ENCODE measurements around the gene TENM4. TPM values are rescaled to one million over a fixed set of nuclear protein-coding genes. Genes with fewer than 3 reads are reported as not detected.

TENM4 gene
- total and polyA plus RNA-seq, 2 of the 8 experiments (the other 6 are each of a cell fraction or from before 2014, with no cell fraction given), result 3.5 to 7.2 TPM

DNA sequence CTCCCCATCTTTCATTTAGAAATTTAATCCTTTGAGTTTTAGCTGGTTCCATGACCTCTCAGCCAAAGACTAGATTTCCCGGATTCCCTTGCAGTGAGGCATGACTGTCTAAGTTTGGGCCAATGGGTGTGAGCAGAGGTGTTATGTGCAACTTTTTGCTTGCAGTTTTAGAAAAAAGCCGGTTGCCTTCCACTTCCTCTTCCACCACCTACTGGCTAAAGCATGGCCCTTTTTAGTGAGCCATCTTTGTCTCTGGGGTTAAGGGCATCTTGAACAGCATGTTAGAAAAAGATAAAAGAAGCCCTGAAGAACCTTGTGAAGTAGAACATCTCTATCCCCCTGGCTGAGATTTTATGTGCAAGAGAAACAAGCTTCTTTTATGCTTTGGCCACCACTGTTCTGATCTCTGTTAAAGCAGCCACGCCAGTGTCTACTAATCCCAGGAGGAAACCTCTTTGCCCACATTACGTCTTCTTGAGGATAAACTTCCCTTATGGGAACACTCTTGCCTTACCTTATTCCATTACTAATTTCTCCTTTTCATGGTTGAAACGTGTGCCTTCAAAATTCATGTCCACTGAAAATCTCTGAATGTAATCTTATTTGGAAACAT lies 279.9 kb downstream of the TENM4 start:
- Histone ChIP-seq H2BK5ac (ENCODE audit: low read depth, low read length) (no peak overlapping the region), H3K4me1 (replicated peaks in 1 of 4; ENCODE audit: control insufficient read depth in 3 of 4, insufficient read depth in 4 of 4, low read length in 3 of 4) (no peaks in the 10 kb centered on the region), H3K18ac (ENCODE audit: extremely low read depth, low read length) (no peak overlapping the region), H4K91ac (replicated peaks; ENCODE audit: insufficient read length, low read length) (no peak overlapping the region), H4K8ac (ENCODE audit: extremely low read depth, insufficient read depth, low read length) (no peak overlapping the region), H2BK12ac (ENCODE audit: low read depth, low read length) (no peak overlapping the region), H2AK5ac (ENCODE audit: low read depth, low read length) (no peak overlapping the region), H3K79me2 (ENCODE audit: control insufficient read depth in 1 of 2, insufficient read depth in 2 of 2, low read length in 2 of 2) (no peaks in the 10 kb centered on the region), H3K4ac (replicated peaks; ENCODE audit: insufficient read length, low read depth, low read length) (no peak overlapping the region), H3K36me3 (ENCODE audit: control insufficient read depth in 2 of 4, insufficient read depth in 4 of 4, low read length in 3 of 4) (no peaks in the 10 kb centered on the region), H2AFZ (ENCODE audit: low read length) (no peak overlapping the region), H2BK15ac (ENCODE audit: low read length) (no peak overlapping the region), H3K4me2 (ENCODE audit: insufficient read depth in 1 of 2, low read depth in 2 of 2, low read length in 2 of 2) (no peak overlapping the region), H3K27ac (ENCODE audit: low read depth, low read length) (no peak overlapping the region), H3K56ac (replicated peaks; ENCODE audit: insufficient read length, low read depth, low read length) (no peak overlapping the region), H3K23me2 (ENCODE audit: low read depth, low read length) (no peaks in the 10 kb centered on the region), H4K5ac (ENCODE audit: insufficient read length, low read depth, low read length) (no peak overlapping the region), H4K20me1 (replicated peaks in 1 of 2; ENCODE audit: control insufficient read depth in 1 of 2, insufficient read depth in 2 of 2, low read length in 2 of 2) (no peaks in the 10 kb centered on the region), H2BK20ac (ENCODE audit: low read length) (no peak overlapping the region), H3K4me3 (ENCODE audit: extremely low read depth in 1 of 4, insufficient read depth in 2 of 4, low read depth in 3 of 4, low read length in 4 of 4) (no peak overlapping the region), H3K14ac (ENCODE audit: insufficient read length) (no peak overlapping the region), H3K27me3 (replicated peaks in 1 of 4; ENCODE audit: control insufficient read depth in 3 of 4, extremely low read depth in 1 of 4, insufficient read depth in 3 of 4, low read length in 3 of 4) (no peaks in the 10 kb centered on the region), H3K23ac (ENCODE audit: insufficient read length) (no peak overlapping the region), H3K79me1 (ENCODE audit: low read depth, low read length) (no peaks in the 10 kb centered on the region), H3K9me3 (ENCODE audit: insufficient read depth in 2 of 2, low read depth in 1 of 2, low read length in 1 of 2) (no peaks in the 10 kb centered on the region), H2BK120ac (replicated peaks; ENCODE audit: low read depth, low read length) (no peak overlapping the region), H3K9ac (replicated peaks in 1 of 4; ENCODE audit: extremely low read depth in 1 of 4, low read depth in 3 of 4, low read length in 3 of 4) (no peak overlapping the region)
- DNase-seq (ENCODE audit: low read depth in 1 of 2, low spot score in 2 of 2) (no peak), FAIRE-seq (peak; percentile 36)
- peak in 2 of 3 experiments; percentile 47 to 53; a peak in 3 of 4 replicates for TF ChIP-seq CTCF (IDR thresholded peaks at IDR 0.05; ENCODE audit: control extremely low read depth in 1 of 3, insufficient read depth in 1 of 3, low read depth in 1 of 3, low read length in 3 of 3)
- no peak for TF ChIP-seq TBP (IDR thresholded peaks at IDR 0.05; ENCODE audit: low read depth, low read length)
- no peak for TF ChIP-seq KDM5A (IDR thresholded peaks at IDR 0.05; ENCODE audit: low read length)
- TF ChIP-seq RAD21 (IDR thresholded peaks at IDR 0.05 in 1 of 2, conservative IDR thresholded peaks at IDR 0.05 in 1 of 2; ENCODE audit: low read depth in 2 of 2, low read length in 2 of 2), result peak; percentile 49 to 61; a peak in 3 of 4 replicates
- no peak for TF ChIP-seq ATF3 (IDR thresholded peaks at IDR 0.05; ENCODE audit: insufficient read depth, low read depth, low read length)
- no peak for TF ChIP-seq JUND (IDR thresholded peaks at IDR 0.05; ENCODE audit: low read length)
- TF ChIP-seq YY1 (IDR thresholded peaks at IDR 0.05; ENCODE audit: low read depth, low read length), result peak; percentile 62; the same call in 1 of the 2 replicates
- 80% methylated on average over 5 of the region's 5 CpGs; no CpG with 5 or more reads in 1 of the 2 experiments for WGBS, 2 experiments (ENCODE audit: extremely low coverage in 1 of 2, insufficient coverage in 1 of 2, insufficient read length in 1 of 2, insufficient replicate concordance in 2 of 2, low coverage in 1 of 2, low lambda C conversion rate in 2 of 2, missing lambda C conversion rate in 1 of 2)
- POLR2A ChIA-PET (ENCODE audit: partially characterized antibody), result no interaction called here
- CTCF ChIA-PET (ENCODE audit: partially characterized antibody), result interaction anchor here (0.7 to 2.5 kb wide), 8 partner anchors 9 to 514 kb away, joined by 3 to 17 read pairs (median 4); no protein-coding TSS in a partner anchor
